Spleen (tissue), 11 donors: ENCODE measurements around the gene BNIP2. TPM values are rescaled to one million over a fixed set of nuclear protein-coding genes. Genes with fewer than 3 reads are reported as not detected.

Experiments
- DNase-seq: peaks from one replicate; pipeline ENCODE4 v3.0.0-alpha.2; 2020
- H3K27ac ChIP-seq, 8 donors: fragments of 200-600 bp; sonication (generic) in 7 of 8; 1 replicate in 4 of 8; 2 replicates in 4 of 8; pipeline versions ENCODE4 v1.5.0 to v1.8.0; 2016 to 2021; ENCODE audit warnings: inconsistent platforms in 4 of 8, mild to moderate bottlenecking in 4 of 8, moderate library complexity in 1 of 8
- H3K27me3 ChIP-seq, 7 donors: fragments of 200-600 bp; sonication (generic) in 6 of 7; replicated peaks in 1 of 7; 1 replicate in 4 of 7; 2 replicates in 3 of 7; pipeline versions ENCODE4 v1.5.0 to v1.8.0; 2016 to 2021; ENCODE audit warnings: inconsistent platforms in 3 of 7, mild to moderate bottlenecking in 1 of 7
- H3K36me3 ChIP-seq, 6 donors: fragments of 200-600 bp; sonication (generic) in 5 of 6; 1 replicate in 4 of 6; 2 replicates in 2 of 6; pipeline versions ENCODE4 v1.5.0 to v1.8.0; 2016 to 2021; ENCODE audit warnings: inconsistent platforms in 2 of 6
- H3K4me1 ChIP-seq, 6 donors: fragments of 200-600 bp; sonication (generic) in 5 of 6; 1 replicate in 3 of 6; 2 replicates in 3 of 6; pipeline versions ENCODE4 v1.5.0 to v1.8.0; 2016 to 2021; ENCODE audit warnings: inconsistent platforms in 3 of 6
- H3K4me3 ChIP-seq, 8 donors: fragments of 200-600 bp; sonication (generic) in 7 of 8; 1 replicate in 4 of 8; 2 replicates in 4 of 8; pipeline versions ENCODE4 v1.5.0 to v1.8.0; 2016 to 2021; ENCODE audit warnings: inconsistent platforms in 4 of 8, mild to moderate bottlenecking in 4 of 8, moderate library complexity in 2 of 8
- H3K9me3 ChIP-seq, 8 donors: fragments of 200-600 bp; sonication (generic) in 7 of 8; 1 replicate in 4 of 8; 2 replicates in 4 of 8; pipeline versions ENCODE4 v1.5.0 to v1.8.0; 2016 to 2021; ENCODE audit warnings: inconsistent platforms in 4 of 8
- POLR2A ChIP-seq, 3 donors: fragments of 450-650 bp; IDR thresholded peaks; one replicate each; pipeline ENCODE4 v1.5.1; 2017; ENCODE audit warnings: antibody characterized with exemption in 3 of 3, mild to moderate bottlenecking in 1 of 3
- POLR2AphosphoS5 ChIP-seq, 3 donors: sonication (generic); formaldehyde crosslinking; IDR thresholded peaks; one replicate each; pipeline ENCODE4 v1.5.1; 2017; ENCODE audit warnings: antibody characterized with exemption in 3 of 3
- WGBS, 5 donors: extraction: QIAGEN DNeasy Blood & Tissue Kit in 3 of 5; methylation state at CpG; one replicate each; pipeline versions ENCODE4 v1.1.5 to v1.1.7; 2013 to 2018; 5-methylcytosine and 5-hydroxymethylcytosine counted together
- intact Hi-C: fragments of 100-400 bp; cut with DNase I; formaldehyde crosslinking; loops from one replicate; pipeline ENCODE4 v1.15.0; 2023; ENCODE audit warnings: low total_unique reads
- polyA plus RNA-seq, 3 donors: library from polyadenylated mRNA; stranded (reverse); fragments of 200-250 nt; gene quantifications; one replicate each; pipeline ENCODE4 v1.2.1, GENCODE V29; 2013
- total RNA-seq, 7 donors: library from RNA; depleted of rRNA in 3 of 7; stranded (reverse); fragments of >200 nt in 3 of 7; fragmentation: NEBNext Ultra II Directional in 4 of 7; extraction: Animal tissue kit (Norgen Biotek cat#: 25700) in 4 of 7; gene quantifications; one replicate each; pipeline versions ENCODE4 v1.1.0 to v1.2.1, GENCODE V29; 2016 to 2021
- TF ChIP-seq, protein P1 (sequence below), 11 experiments: fragments of 200-600 bp in 7 of 11; fragments of 450-650 bp in 4 of 11; sonication (generic) in 4 of 11; IDR thresholded peaks in 8 of 11; conservative IDR thresholded peaks in 3 of 11; 1 replicate in 7 of 11; 2 replicates in 4 of 11; pipeline versions ENCODE4 v1.4.0 to v1.8.0; 2016 to 2021; ENCODE audit warnings: antibody characterized with exemption in 11 of 11, inconsistent platforms in 4 of 11, mild to moderate bottlenecking in 1 of 11
- donor health status: healthy with polysubstance abuse.
- donor health status: DM: no; HTN: no; CAD: no; lungs with moderate emphysema.
- donor health status: DM: no; HTN: no; CAD: no.
- donor health status: Bipolar disorder and iron deficiency.
- donor health status: healthy.
- donor health status: DM: no; HTN: no; CAD: no.
- donor health status: DM: yes; HTN: yes; CAD: no.

BNIP2 gene
- total and polyA plus RNA-seq, 10 donors, result 34.1 to 232 (median 107) TPM

DNA sequence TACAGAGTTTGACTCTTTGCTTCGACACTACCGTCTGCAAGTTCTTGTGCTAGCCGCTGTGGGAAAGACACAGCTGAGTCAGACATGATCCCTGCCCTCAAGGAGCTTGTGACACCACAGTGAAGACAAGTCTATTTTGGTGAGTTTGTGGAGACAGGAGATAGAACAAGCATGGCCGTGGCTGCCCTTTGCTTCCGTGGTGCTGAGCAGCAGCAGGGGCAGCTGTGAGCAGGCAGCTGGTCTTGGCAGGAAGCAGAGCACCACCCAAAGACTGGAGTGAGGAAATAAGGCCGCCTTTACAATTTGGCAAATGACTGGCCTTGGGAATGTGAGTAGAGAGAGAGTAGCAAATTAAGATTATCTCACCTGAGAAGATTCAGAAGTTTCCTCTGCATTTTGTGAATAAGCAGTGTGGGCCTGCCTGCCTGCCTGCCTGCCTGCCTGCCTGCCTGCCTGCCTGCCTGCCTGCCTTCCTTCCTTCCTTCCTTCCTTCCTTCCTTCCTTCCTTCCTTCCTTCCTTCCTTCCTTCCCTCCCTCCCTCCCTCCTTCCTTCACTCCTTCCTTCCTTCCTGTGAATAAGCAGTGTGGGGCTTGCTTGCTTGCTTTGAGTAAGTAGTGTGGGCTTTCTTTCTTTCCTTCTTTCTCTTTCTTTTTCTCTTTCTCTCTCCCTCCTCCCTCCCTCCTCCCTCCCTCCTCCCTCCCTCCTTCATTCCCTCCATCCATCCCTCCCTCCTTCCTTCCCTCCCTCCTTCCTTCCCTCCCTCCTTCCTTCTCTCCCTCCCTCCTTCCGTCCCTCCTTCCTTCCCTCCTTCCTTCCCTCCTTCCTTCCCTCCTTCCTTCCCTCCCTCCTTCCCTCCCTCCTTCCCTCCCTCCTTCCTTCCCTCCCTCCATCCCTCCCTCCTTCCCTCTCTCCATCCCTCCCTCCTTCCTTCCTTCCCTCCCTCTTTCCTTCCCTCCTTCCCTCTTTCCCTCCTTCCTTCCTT is 79.1 kb downstream of the BNIP2 start:
- intact Hi-C loops, result no loop called here
- peaks cover 0 to 22% (median 0%) of the 10 kb centered on the region in 7 donors for H3K27me3 ChIP-seq
- TF ChIP-seq POLR2AphosphoS5 (IDR thresholded peaks at IDR 0.05) (no peak), POLR2A (IDR thresholded peaks at IDR 0.05) (no peak)
- TF ChIP-seq, protein P1, sequence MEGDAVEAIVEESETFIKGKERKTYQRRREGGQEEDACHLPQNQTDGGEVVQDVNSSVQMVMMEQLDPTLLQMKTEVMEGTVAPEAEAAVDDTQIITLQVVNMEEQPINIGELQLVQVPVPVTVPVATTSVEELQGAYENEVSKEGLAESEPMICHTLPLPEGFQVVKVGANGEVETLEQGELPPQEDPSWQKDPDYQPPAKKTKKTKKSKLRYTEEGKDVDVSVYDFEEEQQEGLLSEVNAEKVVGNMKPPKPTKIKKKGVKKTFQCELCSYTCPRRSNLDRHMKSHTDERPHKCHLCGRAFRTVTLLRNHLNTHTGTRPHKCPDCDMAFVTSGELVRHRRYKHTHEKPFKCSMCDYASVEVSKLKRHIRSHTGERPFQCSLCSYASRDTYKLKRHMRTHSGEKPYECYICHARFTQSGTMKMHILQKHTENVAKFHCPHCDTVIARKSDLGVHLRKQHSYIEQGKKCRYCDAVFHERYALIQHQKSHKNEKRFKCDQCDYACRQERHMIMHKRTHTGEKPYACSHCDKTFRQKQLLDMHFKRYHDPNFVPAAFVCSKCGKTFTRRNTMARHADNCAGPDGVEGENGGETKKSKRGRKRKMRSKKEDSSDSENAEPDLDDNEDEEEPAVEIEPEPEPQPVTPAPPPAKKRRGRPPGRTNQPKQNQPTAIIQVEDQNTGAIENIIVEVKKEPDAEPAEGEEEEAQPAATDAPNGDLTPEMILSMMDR (IDR thresholded peaks at IDR 0.05 in 8 of 11, conservative IDR thresholded peaks at IDR 0.05 in 3 of 11), result no peak
- no peaks in the 10 kb centered on the region for H3K36me3 ChIP-seq
- no peak overlapping the region for H3K4me3 ChIP-seq
- no peak for DNase-seq
- H3K9me3 ChIP-seq, result no peaks in the 10 kb centered on the region
- no peak overlapping the region for H3K27ac ChIP-seq
- WGBS, 5 donors, result 79 to 86% (median 82%) methylated on average over 6 to 7 of the region's 7 CpGs
- peaks cover 0 to 4% (median 0%) of the 10 kb centered on the region in 6 donors for H3K4me1 ChIP-seq

Other genes starting within 250 kb of the BNIP2 start
- 1 to 10 TPM in 1 of 7 donors, under 1 TPM in 3, not detected in 3; 0.15 to 1.4 (median 0.40) TPM for gene GCNT3, start 77.5 kb downstream of the BNIP2 start, total RNA-seq
- gene GCNT3, start 77.5 kb downstream of the BNIP2 start, polyA plus RNA-seq, result under 1 TPM in 2 of 3 donors, not detected in 1; 0.15 to 0.22 TPM
- 10 to 100 TPM; 33.8 to 78.2 (median 61.8) TPM for gene GTF2A2, start 31.8 kb downstream of the BNIP2 start, total RNA-seq
- gene GTF2A2, start 31.8 kb downstream of the BNIP2 start, polyA plus RNA-seq, result 100 to 1,000 TPM in 1 of 3 donors, 10 to 100 TPM in 2; 70.6 to 103 (median 89.7) TPM